Brain microvascular endothelial cell (primary cell): ENCODE results near the gene RDM1.

Experiments used
- DNase-seq: peaks from one replicate; pipeline ENCODE4 v3.0.0-alpha.2; 2020
- H3K27ac ChIP-seq: fragments of 250-450 bp; sonication (Bioruptor Pico); 2 replicates; pipeline ENCODE4 v1.5.1; 2020; ENCODE audit warnings: mild to moderate bottlenecking, moderate library complexity
- H3K27me3 ChIP-seq: fragments of 250-450 bp; sonication (Bioruptor Pico); replicated peaks from 2 replicates; pipeline ENCODE4 v1.5.1; 2020; ENCODE audit warnings: mild to moderate bottlenecking
- H3K36me3 ChIP-seq: fragments of 250-450 bp; sonication (Bioruptor Pico); replicated peaks from 2 replicates; pipeline ENCODE4 v1.5.1; 2020; ENCODE audit warnings: mild to moderate bottlenecking
- H3K4me3 ChIP-seq: 2 replicates; pipeline ENCODE4 v1.5.1; 2011; ENCODE audit warnings: low read depth, mild to moderate bottlenecking, control low read depth, low read length, moderate library complexity
- CTCF ChIP-seq: IDR thresholded peaks from 2 replicates; pipeline ENCODE4 v1.5.1; 2011; ENCODE audit warnings: low read depth, mild to moderate bottlenecking, moderate library complexity, low read length, control low read depth, inconsistent platforms; ENCODE audit errors: missing control alignments
- in situ Hi-C: cut with HindIII; loops from 2 replicates; pipeline ENCODE4 v1.10.0; 2017; ENCODE audit warnings: low sequenced_read_pairs, low pct_ligation_motif_present

The RDM1 gene

GRCh38 chr17:35917519-35918213, 12.9 kb downstream of the RDM1 start:
- no peak for TF ChIP-seq CTCF
- Histone ChIP-seq H3K36me3 (no peaks in the 10 kb centered on the region), H3K27ac (no peak overlapping the region), H3K27me3 (no peaks in the 10 kb centered on the region), H3K4me3 (no peak overlapping the region)
- DNase-seq = no peak
- in situ Hi-C loops = no loop called here

- no peaks in the 10 kb centered on the region for H3K27me3 ChIP-seq
- in situ Hi-C loops = no loop called here
- no peaks in the 10 kb centered on the region for H3K36me3 ChIP-seq
- no peak overlapping the region for H3K4me3 ChIP-seq
- H3K27ac ChIP-seq = no peak overlapping the region
- no peak for TF ChIP-seq CTCF
- no peak for DNase-seq
Observed at GRCh38 chr17:35915153-35915964, 15.2 kb downstream of the RDM1 start.

GRCh38 chr17:35914354-35914753, 16.2 kb downstream of the RDM1 start:
- no peaks in the 10 kb centered on the region for H3K36me3 ChIP-seq
- no peak overlapping the region for H3K27ac ChIP-seq
- no peak for DNase-seq
- no peaks in the 10 kb centered on the region for H3K27me3 ChIP-seq
- no peak overlapping the region for H3K4me3 ChIP-seq
- no peak for TF ChIP-seq CTCF
- in situ Hi-C loops = no loop called here

GRCh38 chr17:35913609-35914008, 17.0 kb downstream of the RDM1 start:
- in situ Hi-C loops = no loop called here
- DNase-seq = no peak
- no peak overlapping the region for H3K4me3 ChIP-seq
- TF ChIP-seq CTCF = no peak
- H3K27ac ChIP-seq = no peak overlapping the region
- H3K36me3 ChIP-seq = no peaks in the 10 kb centered on the region
- no peaks in the 10 kb centered on the region for H3K27me3 ChIP-seq

GRCh38 chr17:35912942-35913341, 17.6 kb downstream of the RDM1 start:
- H3K4me3 ChIP-seq = no peak overlapping the region
- H3K27me3 ChIP-seq = no peaks in the 10 kb centered on the region
- no peaks in the 10 kb centered on the region for H3K36me3 ChIP-seq
- TF ChIP-seq CTCF = no peak
- no peak overlapping the region for H3K27ac ChIP-seq
- DNase-seq = no peak
- in situ Hi-C loops = no loop called here
